Activated CD8-positive, alpha-beta T cell treated with anti-CD3 and anti-CD28 coated beads, Interleukin-2, amount 10 ng/mL, durations not matched to agents 7 days and 5 days (primary cell): Measurements from ENCODE around the gene AGMO. TPM values are rescaled to one million over a fixed set of nuclear protein-coding genes. Genes with fewer than 3 reads are reported as not detected.

Experiments
- ATAC-seq: fragments of 150-1000 bp; cut with Tn5 transposase; one replicate; pipeline ENCODE4 v1.10.0; 2021; ENCODE audit warnings: moderate library complexity
- CTCF ChIA-PET: fragments of 350-600 bp; sonication (Branson Sonifier 250); formaldehyde crosslinking; loops from one replicate; lab custom pipeline; 2021; ENCODE audit warnings: antibody characterized with exemption; lab: Charles Lee
- POLR2A ChIA-PET: fragments of 350-600 bp; sonication (Branson Sonifier 250); formaldehyde crosslinking; loops from one replicate; lab custom pipeline; 2021; ENCODE audit warnings: antibody characterized with exemption; lab: Charles Lee
- DNase-seq: peaks from one replicate; pipeline ENCODE4 v3.0.0-alpha.2; 2020
- H3K27ac Mint-ChIP-seq: one replicate; pipeline ENCODE4 v1.8.0; 2021; ENCODE audit warnings: mild to moderate bottlenecking, mixed read lengths
- H3K27me3 Mint-ChIP-seq: one replicate; pipeline ENCODE4 v1.8.0; 2021; ENCODE audit warnings: low read depth, mixed read lengths
- H3K36me3 Mint-ChIP-seq: one replicate; pipeline ENCODE4 v1.8.0; 2021; ENCODE audit warnings: low read depth, mixed read lengths
- H3K4me1 Mint-ChIP-seq: one replicate; pipeline ENCODE4 v1.8.0; 2021; ENCODE audit warnings: low read depth, mixed read lengths
- H3K4me3 Mint-ChIP-seq: one replicate; pipeline ENCODE4 v1.8.0; 2021; ENCODE audit warnings: mild to moderate bottlenecking, mixed read lengths
- H3K9me3 Mint-ChIP-seq: one replicate; pipeline ENCODE4 v1.8.0; 2022; ENCODE audit warnings: mixed read lengths; ENCODE audit not compliant: insufficient read depth
- total RNA-seq, 2 experiments: library from RNA; stranded (reverse); gene quantifications; one replicate each; pipeline ENCODE4 v1.2.3, GENCODE V29; 2021

Gene AGMO
- total RNA-seq, 2 experiments from 2014 or later = not detected

DNA sequence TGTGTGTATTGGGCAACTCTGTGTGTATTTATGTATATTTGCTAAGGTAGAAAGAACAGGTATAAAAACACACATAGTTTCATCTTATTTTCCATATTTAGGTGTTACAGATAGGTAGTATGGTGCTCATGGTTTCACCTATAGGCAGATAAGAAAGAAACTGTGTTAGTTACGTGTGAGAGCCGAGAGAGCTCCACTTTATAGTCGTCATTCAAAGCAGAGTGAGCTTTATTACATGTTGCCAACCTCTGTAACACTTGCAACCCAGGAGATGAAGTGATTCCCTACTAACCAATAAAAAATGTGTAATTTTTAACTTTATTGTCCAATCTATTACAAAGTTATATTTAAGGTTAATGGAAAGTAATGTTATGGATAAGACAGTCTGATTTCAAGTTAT, 121.3 kb downstream of the AGMO start:
- DNase-seq (no peak), ATAC-seq (no peak)
- H3K27ac Mint-ChIP-seq = no peak overlapping the region
- no peaks in the 10 kb centered on the region for H3K27me3 Mint-ChIP-seq
- no peaks in the 10 kb centered on the region for H3K4me1 Mint-ChIP-seq
- ChIA-PET CTCF (no interaction called here), POLR2A (no interaction called here)
- H3K36me3 Mint-ChIP-seq = no peaks in the 10 kb centered on the region
- no peaks in the 10 kb centered on the region for H3K9me3 Mint-ChIP-seq
- no peak overlapping the region for H3K4me3 Mint-ChIP-seq

DNA sequence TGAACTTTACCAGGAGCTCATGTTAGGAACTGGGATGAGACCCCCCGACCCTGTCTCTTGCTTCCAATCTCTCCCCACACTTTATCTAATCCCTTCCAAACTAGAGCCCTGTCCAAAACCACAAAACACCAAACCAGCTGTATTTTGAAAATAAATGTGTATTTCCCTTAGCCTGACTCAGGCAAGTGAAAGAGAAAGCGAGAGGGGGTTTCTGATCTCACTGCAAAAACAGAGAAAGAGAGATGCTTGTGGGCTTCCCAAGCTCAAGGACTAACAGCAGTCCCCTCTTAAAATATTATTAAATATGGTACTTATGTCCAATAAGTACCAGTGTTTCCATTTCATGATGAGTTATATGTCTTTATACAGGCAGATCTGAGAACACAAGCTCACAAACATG, 122.0 kb downstream of the AGMO start:
- DNase-seq = no peak
- H3K27ac Mint-ChIP-seq = no peak overlapping the region
- H3K9me3 Mint-ChIP-seq = no peaks in the 10 kb centered on the region
- no peak for ATAC-seq
- no peaks in the 10 kb centered on the region for H3K36me3 Mint-ChIP-seq
- H3K4me1 Mint-ChIP-seq = no peaks in the 10 kb centered on the region
- POLR2A ChIA-PET = no interaction called here
- H3K4me3 Mint-ChIP-seq = no peak overlapping the region
- CTCF ChIA-PET = no interaction called here
- no peaks in the 10 kb centered on the region for H3K27me3 Mint-ChIP-seq

DNA sequence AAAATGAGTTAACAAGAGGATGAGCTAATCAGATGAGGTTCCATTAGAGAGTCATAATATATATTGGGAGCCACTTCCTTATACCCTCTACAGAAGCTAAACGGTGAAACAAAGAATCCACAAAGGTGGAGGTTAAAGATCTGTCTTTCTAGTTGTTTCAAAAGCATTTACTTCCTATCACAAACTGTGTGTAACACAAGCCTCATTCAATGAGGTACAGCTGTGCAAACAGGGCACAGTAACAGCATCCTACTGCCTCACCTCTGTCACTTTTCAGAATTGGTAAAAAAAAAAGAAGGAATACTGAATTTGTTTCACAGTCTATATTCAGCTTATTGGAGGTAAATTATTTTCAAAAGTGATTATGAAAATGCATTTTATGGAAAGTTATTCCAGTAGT, 128.7 kb downstream of the AGMO start:
- ATAC-seq = no peak
- no peak overlapping the region for H3K27ac Mint-ChIP-seq
- CTCF ChIA-PET = no interaction called here
- H3K36me3 Mint-ChIP-seq = no peaks in the 10 kb centered on the region
- H3K9me3 Mint-ChIP-seq = no peaks in the 10 kb centered on the region
- H3K4me3 Mint-ChIP-seq = no peak overlapping the region
- POLR2A ChIA-PET = no interaction called here
- no peaks in the 10 kb centered on the region for H3K4me1 Mint-ChIP-seq
- no peaks in the 10 kb centered on the region for H3K27me3 Mint-ChIP-seq
- DNase-seq = no peak

DNA sequence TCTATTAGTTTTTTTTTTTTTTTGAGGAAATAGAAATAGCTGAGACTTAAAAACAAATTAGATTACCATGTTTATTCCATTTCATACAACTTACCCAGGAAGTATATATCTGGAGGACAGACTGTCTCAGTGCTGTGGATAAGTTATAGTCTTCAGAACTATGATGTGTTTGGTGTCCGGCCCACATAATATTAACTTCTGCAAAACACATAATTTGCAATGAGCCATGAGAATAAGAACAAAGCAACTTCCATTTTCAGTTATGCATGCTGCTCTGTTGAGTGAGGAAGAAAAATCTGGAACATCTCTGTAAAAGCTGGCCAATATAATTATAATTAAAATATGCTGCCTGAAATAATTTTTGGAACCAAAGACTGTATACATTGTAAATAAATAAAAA, 130.9 kb downstream of the AGMO start:
- ChIA-PET CTCF (no interaction called here), POLR2A (no interaction called here)
- DNase-seq = no peak
- Mint-ChIP-seq H3K4me3 (no peak overlapping the region), H3K4me1 (no peaks in the 10 kb centered on the region), H3K9me3 (no peaks in the 10 kb centered on the region), H3K27ac (no peak overlapping the region), H3K27me3 (no peaks in the 10 kb centered on the region), H3K36me3 (no peaks in the 10 kb centered on the region)
- no peak for ATAC-seq

DNA sequence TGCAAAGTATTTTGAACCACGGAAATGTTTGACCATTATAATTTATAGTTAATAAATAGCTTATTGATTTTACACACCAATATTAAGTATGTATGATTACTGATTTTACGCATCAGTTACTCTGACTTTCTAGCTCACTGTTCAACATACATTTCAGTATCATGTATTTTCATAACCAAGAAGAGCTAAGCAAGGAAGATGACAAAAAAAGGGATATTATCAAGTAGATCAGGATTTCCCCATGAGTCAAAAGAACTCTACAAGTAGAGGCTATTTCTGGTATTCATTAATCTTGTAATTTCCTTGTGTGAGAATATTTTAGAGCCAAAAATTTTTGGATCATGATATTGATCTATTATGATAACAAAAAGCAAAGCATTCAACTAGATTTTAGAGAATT, 131.6 kb downstream of the AGMO start:
- no peaks in the 10 kb centered on the region for H3K9me3 Mint-ChIP-seq
- H3K4me3 Mint-ChIP-seq = no peak overlapping the region
- H3K36me3 Mint-ChIP-seq = no peaks in the 10 kb centered on the region
- no peaks in the 10 kb centered on the region for H3K27me3 Mint-ChIP-seq
- ChIA-PET POLR2A (no interaction called here), CTCF (no interaction called here)
- no peaks in the 10 kb centered on the region for H3K4me1 Mint-ChIP-seq
- ATAC-seq (no peak), DNase-seq (no peak)
- H3K27ac Mint-ChIP-seq = no peak overlapping the region

DNA sequence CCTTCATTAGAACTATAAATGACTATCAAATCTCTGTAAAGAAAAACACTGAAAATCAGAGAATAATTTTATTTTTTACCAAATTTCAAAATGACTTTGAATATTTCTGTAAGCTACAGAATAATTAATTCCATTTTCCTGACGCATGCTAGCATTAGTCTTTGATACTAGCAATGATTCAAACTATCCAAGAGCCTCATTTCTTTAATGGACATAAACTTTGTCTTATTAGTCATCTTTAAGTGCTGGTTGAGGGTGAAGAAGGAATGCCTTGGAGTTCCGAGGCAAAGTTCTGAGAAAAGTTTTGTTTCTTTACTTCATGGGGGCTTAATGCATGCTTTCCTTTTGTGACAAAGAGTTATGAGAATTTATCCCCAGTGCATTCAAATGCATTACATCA, 137.3 kb downstream of the AGMO start:
- POLR2A ChIA-PET = no interaction called here
- Mint-ChIP-seq H3K27me3 (no peaks in the 10 kb centered on the region), H3K4me3 (no peak overlapping the region), H3K4me1 (no peaks in the 10 kb centered on the region), H3K27ac (no peak overlapping the region), H3K36me3 (no peaks in the 10 kb centered on the region), H3K9me3 (no peaks in the 10 kb centered on the region)
- CTCF ChIA-PET = no interaction called here
- ATAC-seq (no peak), DNase-seq (no peak)

DNA sequence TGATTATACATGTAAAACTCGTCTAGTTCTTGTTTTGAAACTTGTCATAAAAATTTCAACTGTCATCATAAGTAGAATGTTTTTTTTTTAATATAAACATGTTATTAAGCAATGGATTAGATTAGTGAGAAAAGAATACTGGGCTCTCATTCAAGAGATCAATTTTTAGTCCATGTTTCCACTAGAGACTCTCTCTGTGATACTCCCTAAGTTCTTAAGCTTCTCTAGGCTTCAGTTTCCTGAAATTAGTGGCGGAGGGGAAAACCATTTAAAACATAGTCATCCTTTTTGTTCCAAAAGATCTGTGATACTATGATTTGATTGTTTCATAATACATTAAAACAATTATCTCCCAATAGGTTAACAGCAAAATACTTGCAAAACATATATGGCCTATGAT, 142.2 kb downstream of the AGMO start:
- Mint-ChIP-seq H3K36me3 (no peaks in the 10 kb centered on the region), H3K27me3 (no peaks in the 10 kb centered on the region), H3K9me3 (no peaks in the 10 kb centered on the region), H3K27ac (no peak overlapping the region), H3K4me1 (no peaks in the 10 kb centered on the region), H3K4me3 (no peak overlapping the region)
- ChIA-PET POLR2A (no interaction called here), CTCF (no interaction called here)
- no peak for ATAC-seq
- DNase-seq = no peak

DNA sequence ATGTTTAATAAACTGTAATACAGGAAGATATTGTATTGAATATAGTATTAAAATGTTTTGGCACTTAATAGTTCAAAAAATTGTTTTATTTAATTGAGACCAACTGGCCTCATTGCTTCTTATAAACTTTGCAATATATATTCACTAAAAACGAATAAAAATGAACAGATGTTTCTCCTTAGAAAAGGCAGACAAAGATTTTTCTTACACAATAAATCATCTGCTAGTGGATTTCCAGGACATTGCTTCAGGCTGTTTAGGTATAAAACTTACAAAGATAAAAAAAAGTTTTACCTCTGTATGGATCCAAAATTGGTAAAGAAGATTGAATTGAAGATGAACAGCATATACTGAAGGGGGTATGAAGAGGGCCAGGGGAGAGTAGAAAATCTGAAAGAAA, 143.6 kb downstream of the AGMO start:
- Mint-ChIP-seq H3K4me3 (no peak overlapping the region), H3K27me3 (no peaks in the 10 kb centered on the region), H3K36me3 (no peaks in the 10 kb centered on the region), H3K9me3 (no peaks in the 10 kb centered on the region), H3K27ac (no peak overlapping the region), H3K4me1 (no peaks in the 10 kb centered on the region)
- CTCF ChIA-PET = no interaction called here
- POLR2A ChIA-PET = no interaction called here
- ATAC-seq = no peak
- DNase-seq = no peak

DNA sequence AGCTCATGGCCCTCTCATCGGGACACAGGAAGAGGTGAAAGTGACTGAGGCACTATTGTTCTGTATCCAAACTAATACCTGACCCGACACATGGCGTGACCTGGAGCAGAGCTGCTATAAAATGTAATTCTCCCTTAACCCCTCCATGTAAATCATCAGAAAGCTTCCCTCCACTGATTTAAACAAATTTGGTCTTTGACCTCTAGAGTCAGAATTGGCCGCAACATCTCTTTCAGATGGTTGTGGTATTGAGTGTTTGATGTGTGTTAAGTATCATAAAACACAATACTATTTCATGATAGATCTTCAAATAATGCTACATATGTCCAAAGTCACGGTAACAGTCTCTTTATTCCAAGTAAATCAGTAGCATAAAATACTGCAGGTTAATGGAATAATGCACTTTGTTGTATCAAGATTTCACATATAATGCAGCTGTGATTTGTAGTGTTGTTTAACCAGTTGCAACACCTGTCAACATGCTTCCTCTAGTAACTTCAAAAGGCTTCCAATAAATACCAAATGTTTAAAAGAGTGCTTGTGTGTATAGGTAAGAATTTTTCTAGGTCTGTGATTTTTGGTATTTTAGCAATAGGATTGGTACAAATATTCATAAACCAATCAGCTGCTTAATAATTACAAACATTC, 144.3 kb downstream of the AGMO start:
- POLR2A ChIA-PET = no interaction called here
- DNase-seq = no peak
- no peak overlapping the region for H3K27ac Mint-ChIP-seq
- no peak for ATAC-seq
- no peaks in the 10 kb centered on the region for H3K36me3 Mint-ChIP-seq
- H3K4me3 Mint-ChIP-seq = no peak overlapping the region
- H3K27me3 Mint-ChIP-seq = no peaks in the 10 kb centered on the region
- CTCF ChIA-PET = no interaction called here
- H3K4me1 Mint-ChIP-seq = no peaks in the 10 kb centered on the region
- H3K9me3 Mint-ChIP-seq = no peaks in the 10 kb centered on the region

DNA sequence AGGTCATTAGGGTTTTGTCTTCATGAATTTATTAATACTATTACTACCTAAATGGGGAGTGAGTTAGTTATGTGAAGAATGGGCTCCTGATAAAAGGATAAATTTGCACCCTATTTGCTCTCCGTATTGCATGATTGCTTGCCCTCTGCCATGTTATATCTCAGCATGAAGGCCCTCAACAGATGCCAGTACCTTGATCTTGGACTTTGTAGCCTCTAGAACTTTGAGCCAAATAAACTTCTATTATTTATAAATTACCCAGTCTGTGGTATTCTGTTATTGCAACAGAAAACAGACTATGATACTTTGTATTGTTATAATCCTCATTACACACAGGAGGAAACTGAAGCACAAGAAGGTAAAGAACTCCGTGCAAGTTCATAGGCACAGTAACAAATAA, 150.8 kb downstream of the AGMO start:
- H3K4me3 Mint-ChIP-seq = no peak overlapping the region
- DNase-seq = no peak
- peaks cover 4% of the 10 kb centered on the region for H3K9me3 Mint-ChIP-seq
- H3K4me1 Mint-ChIP-seq = no peaks in the 10 kb centered on the region
- H3K27me3 Mint-ChIP-seq = no peaks in the 10 kb centered on the region
- ChIA-PET POLR2A (no interaction called here), CTCF (no interaction called here)
- no peak overlapping the region for H3K27ac Mint-ChIP-seq
- H3K36me3 Mint-ChIP-seq = no peaks in the 10 kb centered on the region
- ATAC-seq = no peak

DNA sequence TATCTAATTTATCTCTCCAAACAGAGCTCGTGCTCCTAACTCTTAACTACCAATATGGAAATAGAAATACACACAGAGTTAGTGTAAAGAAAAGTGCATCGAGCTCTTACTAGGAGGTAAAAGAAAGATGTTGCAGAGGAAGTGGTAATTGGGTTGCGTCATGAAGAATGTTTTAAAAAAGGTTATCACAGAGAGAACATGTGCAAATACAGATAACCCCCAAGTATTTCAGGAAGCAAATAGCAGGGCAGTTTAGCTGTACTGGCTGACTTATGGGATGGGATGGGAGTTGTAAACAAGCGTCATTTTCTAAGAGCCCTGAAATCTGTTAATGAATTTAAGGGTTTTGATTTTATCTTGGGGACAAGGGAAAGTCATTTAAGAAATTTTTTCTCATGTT, 153.9 kb downstream of the AGMO start:
- ATAC-seq = no peak
- Mint-ChIP-seq H3K4me1 (no peaks in the 10 kb centered on the region), H3K36me3 (no peaks in the 10 kb centered on the region), H3K4me3 (no peak overlapping the region), H3K27ac (no peak overlapping the region), H3K27me3 (no peaks in the 10 kb centered on the region), H3K9me3 (peaks cover 4% of the 10 kb centered on the region)
- CTCF ChIA-PET = no interaction called here
- POLR2A ChIA-PET = no interaction called here
- DNase-seq = no peak

DNA sequence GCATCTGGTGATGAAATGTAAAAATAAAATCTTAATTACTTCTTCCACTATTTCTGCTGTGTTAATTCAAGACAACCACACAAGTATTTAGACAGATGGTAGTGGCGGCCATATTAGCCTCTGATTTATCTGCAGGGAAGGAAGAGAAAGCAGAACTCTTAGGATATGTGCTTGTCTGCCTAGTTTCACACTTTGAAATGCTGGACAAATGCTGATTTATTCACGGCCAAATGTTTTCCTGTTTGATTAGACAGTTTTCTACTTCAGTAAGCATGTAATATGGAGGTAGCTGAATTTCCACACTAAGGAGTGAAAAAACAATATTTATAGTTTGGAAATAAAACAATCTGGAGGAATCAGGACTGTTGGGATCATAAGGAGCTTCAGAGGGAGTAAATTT, 158.1 kb downstream of the AGMO start:
- Mint-ChIP-seq H3K36me3 (no peaks in the 10 kb centered on the region), H3K27ac (no peak overlapping the region), H3K9me3 (peaks cover 3% of the 10 kb centered on the region), H3K4me1 (no peaks in the 10 kb centered on the region), H3K4me3 (no peak overlapping the region), H3K27me3 (no peaks in the 10 kb centered on the region)
- ATAC-seq (no peak), DNase-seq (no peak)
- POLR2A ChIA-PET = no interaction called here
- CTCF ChIA-PET = no interaction called here

DNA sequence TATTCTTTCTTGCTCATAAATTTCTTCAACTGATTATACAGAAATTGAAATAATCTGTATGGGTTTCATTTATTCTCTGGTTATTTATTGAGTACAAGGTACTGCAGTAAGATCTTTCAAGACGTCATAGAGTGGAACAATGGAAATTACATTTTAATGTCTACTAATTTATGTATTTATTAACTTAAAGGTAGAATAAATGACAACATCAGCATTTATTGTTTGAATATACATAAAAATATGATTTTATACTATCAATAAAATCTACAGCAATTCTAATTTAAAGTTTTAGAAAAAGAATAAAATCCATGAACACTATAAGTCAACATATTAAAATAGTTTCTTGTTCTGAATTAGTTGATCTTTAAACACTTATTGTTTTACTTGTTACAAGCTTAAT, 158.5 kb downstream of the AGMO start:
- POLR2A ChIA-PET = no interaction called here
- H3K4me3 Mint-ChIP-seq = no peak overlapping the region
- DNase-seq = no peak

More for the DNA sequence above, 158.5 kb downstream of the AGMO start:
- peaks cover 4% of the 10 kb centered on the region for H3K9me3 Mint-ChIP-seq
- no peaks in the 10 kb centered on the region for H3K4me1 Mint-ChIP-seq
- H3K36me3 Mint-ChIP-seq = no peaks in the 10 kb centered on the region
- no peak overlapping the region for H3K27ac Mint-ChIP-seq
- CTCF ChIA-PET = no interaction called here
- ATAC-seq = no peak
- H3K27me3 Mint-ChIP-seq = no peaks in the 10 kb centered on the region
